ENCODE measurements around the gene RNU4-1.
"Not testable (repeated sequence)": the region's sequence is repeated elsewhere in the genome, so short reads cannot be mapped to it uniquely, and the experiment has no call there.

RNU4-1 gene

GRCh38 chr12:120257041-120257821 is 35.8 kb downstream of the RNU4-1 start:
- no peak for DNase-seq

DNA sequence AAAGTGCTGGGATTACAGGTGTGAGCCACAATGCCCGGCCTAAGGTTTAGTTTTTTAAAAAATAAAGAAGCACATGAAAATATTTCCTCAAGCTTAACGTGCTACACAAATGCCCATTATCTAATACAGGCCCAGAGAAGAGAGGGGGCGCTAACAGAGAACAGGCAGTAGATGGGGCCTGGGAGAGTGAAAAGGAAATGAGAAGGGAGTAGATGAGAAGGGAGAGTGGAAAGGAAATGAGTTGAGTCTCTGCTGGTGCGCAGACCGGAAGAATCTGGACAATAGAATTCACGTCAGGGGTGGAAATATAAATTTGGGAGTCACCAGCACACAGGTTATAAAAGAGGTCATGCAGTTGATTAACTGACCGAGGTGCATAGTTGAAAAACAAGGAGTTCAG is 38.2 kb downstream of the RNU4-1 start:
- DNase-seq = no peak

DNA sequence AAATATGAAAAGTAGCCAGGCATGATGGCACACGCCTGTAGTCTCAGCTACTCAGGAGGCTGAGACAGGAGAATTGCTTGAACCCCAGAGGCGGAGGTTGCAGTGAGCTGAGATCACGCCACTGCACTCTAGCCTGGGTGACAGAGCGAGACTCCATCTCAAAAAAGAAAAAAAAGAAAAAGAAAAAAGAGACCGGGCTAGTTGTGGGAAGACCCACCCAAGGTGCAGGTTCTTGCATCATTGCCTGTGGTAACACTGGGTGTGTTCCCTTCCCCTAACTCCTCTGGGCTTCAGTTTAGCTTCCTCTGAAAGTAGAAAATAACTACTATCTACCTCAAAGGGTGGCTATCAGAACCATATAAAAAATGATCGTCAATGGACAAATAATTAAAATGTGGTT is 39.7 kb downstream of the RNU4-1 start:
- not testable (repeated sequence) for DNase-seq

GRCh38 chr12:120252071-120252906 is 40.7 kb downstream of the RNU4-1 start:
- peak; percentile 78 for DNase-seq

DNA sequence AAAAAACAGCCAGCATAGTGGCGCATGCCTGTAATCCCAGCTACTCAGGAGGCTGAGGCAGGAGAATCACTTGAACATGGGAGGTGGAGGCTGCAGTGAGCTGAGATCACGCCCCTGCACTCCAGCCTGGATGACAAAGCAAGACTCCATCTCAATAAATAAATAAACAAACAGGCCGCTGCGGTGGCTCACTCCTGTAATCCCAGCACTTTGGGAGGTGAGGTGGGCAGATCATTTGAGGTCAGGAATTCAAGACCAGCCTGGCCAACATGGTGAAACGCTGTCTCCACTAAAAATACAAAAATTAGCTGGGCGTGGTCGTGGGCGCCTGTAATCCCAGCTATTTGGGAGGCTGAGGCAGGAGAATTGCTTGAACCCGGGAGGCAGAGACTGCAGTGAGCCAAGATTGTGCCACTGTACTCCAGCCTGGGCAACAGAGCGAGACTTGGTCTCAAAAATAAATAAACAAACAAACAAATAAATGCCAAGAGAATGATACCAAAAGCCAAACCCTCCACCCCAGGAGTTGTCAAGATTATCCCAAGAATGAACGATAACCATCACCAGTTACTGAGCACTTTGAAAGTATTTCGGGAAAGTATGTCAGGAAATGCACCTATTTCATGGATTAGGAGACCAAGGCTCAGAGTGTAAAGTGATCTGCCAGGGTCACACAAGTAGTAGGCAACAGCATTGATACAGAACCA is 41.5 kb downstream of the RNU4-1 start:
- DNase-seq = not testable (repeated sequence)

DNA sequence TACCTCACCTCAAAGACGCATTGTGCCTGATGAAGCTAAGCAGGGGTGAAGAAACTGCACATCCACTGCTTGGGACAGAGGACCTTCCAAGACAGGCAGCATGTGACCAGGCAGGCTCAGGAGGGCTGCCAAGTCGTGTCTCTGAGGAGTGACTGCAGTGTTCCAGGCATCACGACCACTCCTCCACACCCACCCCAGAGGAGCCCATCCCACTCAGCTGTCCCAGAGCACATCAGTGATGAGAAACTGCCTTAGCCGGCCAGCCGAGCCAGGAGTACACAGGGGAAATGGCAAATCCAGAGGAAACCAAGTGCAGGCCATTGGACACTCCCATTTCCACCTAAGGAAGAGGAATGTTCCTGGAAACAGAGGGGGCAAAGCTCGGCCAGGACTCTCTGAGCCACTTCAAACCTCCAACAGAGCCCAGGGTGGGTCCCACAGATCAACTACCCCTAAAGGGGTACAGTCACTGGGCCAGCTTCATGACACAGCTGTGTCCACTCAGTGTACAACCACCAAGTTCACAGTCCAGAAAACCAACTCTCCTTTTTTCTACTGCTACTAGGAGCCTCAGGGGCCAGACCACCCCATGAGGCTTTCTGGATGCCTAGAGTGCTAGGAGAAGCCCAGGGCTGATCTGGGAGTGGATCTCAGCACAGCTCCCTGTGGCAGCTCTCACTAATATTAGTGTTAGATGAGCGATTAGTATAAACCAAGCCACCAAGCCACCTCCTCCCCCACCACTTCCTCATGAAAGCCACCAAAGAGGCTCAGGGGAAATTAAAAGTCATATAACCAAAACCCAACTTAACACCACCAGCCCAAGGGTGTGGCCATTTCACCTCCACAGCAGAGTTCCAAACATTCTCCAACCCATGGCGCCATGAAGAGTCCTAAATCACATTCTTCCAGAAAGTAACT is 42.9 kb downstream of the RNU4-1 start:
- peak; percentile 53 for DNase-seq

DNA sequence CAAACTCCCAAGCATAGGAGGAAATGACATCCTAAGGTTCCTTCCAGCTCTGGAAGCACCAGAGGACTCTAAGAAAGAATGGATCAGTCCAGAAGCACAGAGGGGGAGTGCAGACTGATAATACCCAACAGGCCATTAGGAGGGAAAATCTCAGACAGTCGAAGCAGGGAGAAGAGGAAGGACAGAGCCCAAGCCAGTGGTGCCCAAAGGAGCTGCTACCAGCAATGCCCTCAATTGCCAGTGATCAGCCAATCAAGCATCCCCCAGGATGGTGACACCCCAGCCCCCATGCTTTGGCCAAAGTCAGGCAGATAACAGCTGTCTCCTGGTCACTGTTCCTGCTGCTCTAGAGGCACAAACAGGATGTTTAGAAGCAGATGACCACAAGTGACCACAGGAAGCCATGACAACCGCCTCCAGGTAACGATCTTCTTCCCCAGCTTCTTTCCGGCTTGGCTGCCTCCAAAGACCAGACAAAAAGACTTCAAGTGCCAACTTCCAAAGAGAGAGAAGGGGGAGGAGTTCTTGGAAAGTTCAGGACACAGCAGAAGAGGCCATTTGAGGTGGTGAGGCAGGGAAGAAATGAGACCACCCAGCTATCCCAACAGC is 43.7 kb downstream of the RNU4-1 start:
- DNase-seq = no peak

DNA sequence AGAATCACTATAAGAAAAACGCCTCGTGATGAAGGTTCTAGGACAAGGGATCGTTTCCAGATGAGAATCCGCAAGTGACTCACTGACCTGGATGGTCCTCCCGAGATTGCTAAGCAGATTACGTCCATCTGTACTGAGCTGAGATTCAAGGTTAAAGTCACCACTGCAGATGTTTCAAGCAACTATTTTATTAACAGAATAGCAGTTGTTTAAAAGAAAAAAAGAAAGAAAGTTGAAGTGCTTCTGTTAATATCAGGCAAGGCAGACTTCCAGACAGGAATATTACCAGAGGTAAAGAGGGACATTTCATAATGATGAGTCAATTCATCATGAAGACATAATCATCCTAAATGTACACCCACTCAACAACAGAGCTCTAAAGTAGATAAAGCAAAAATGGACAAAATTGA is 45.4 kb downstream of the RNU4-1 start:
- no peak for DNase-seq

DNA sequence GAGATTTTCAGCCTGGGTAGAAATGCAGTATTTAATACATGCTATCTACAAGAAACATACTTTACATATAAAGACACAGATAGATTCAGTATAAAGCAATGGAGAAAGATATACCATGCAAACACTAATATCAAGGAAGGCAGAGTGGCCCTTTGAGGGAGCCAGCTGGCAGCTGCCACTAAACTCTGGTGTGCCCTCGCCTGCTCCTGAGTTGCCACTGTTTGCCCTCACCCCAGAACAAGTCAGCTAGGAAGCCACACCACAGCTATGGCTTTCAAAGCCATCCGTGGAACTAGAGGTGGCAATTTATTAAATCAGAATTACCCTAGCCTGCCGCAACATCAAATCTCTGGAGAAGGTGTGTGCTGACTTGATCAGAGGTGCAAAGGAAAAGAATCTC is 45.9 kb downstream of the RNU4-1 start:
- DNase-seq = no peak

GRCh38 chr12:120246705-120247104 is 46.3 kb downstream of the RNU4-1 start:
- DNase-seq = not testable (repeated sequence)

Data from stimulated activated CD8-positive, alpha-beta memory T cell treated with anti-CD3 and anti-CD28 coated beads, Interleukin-4, amount 100 ng/mL, for 48 hours (primary cell).